IPS-15b (cell line): ENCODE results near the gene YPEL3.
"Not testable (repeated sequence)": the region's sequence is repeated elsewhere in the genome, so short reads cannot be mapped to it uniquely, and the experiment has no call there.

Experiments
- H3K27me3 ChIP-seq: one replicate; pipeline ENCODE4 v1.6.1; 2013; ENCODE audit warnings: low read length; ENCODE audit not compliant: control insufficient read depth, insufficient read depth
- H3K36me3 ChIP-seq: one replicate; pipeline ENCODE4 v1.6.1; 2013; ENCODE audit warnings: low read length; ENCODE audit not compliant: control insufficient read depth, insufficient read depth
- H3K4me1 ChIP-seq: one replicate; pipeline ENCODE4 v1.6.1; 2013; ENCODE audit warnings: mild to moderate bottlenecking, low read length; ENCODE audit not compliant: control insufficient read depth, insufficient read depth
- H3K4me3 ChIP-seq: one replicate; pipeline ENCODE4 v1.5.1; 2013; ENCODE audit warnings: low read depth, low read length
- H3K9ac ChIP-seq: one replicate; pipeline ENCODE4 v1.6.1; 2013; ENCODE audit warnings: low read depth, mild to moderate bottlenecking, low read length
- H3K9me3 ChIP-seq: one replicate; pipeline ENCODE4 v1.6.1; 2013; ENCODE audit warnings: mild to moderate bottlenecking, low read length; ENCODE audit not compliant: control insufficient read depth, insufficient read depth

YPEL3 gene

GRCh38 chr16:30114833-30115232, 18.8 kb upstream of the YPEL3 start:
- not testable (repeated sequence) for H3K4me3 ChIP-seq, H3K9me3 ChIP-seq, H3K9ac ChIP-seq, H3K27me3 ChIP-seq, H3K36me3 ChIP-seq, H3K4me1 ChIP-seq

- no peak overlapping the region for H3K4me3 ChIP-seq
- peaks cover 7% of the 10 kb centered on the region for H3K36me3 ChIP-seq
- H3K27me3 ChIP-seq: no peaks in the 10 kb centered on the region
- no peaks in the 10 kb centered on the region for H3K4me1 ChIP-seq
- H3K9ac ChIP-seq: no peak overlapping the region
- H3K9me3 ChIP-seq: no peaks in the 10 kb centered on the region
Observed at GRCh38 chr16:30114411-30114810, 18.4 kb upstream of the YPEL3 start.

GRCh38 chr16:30113711-30114333, 17.8 kb upstream of the YPEL3 start:
- no peaks in the 10 kb centered on the region for H3K27me3 ChIP-seq

GRCh38 chr16:30113031-30113710, 17.2 kb upstream of the YPEL3 start, which contains the start of gene GDPD3:
GDPD3 (minus strand) TSS chr16:30113537; CDS start chr16:30113478, 59 bp downstream.
- Histone ChIP-seq H3K9ac (no peak within 1 kb of the TSS), H3K4me3 (no peak within 1 kb of the TSS), H3K27me3 (no peaks in the 10 kb centered on the region), H3K36me3 (peaks cover 4% of the 10 kb centered on the region), H3K4me1 (no peaks in the 10 kb centered on the region), H3K9me3 (no peaks in the 10 kb centered on the region)

More at GRCh38 chr16:30113711-30114333, 17.8 kb upstream of the YPEL3 start:
- no peaks in the 10 kb centered on the region for H3K9me3 ChIP-seq
- H3K4me3 ChIP-seq: no peak overlapping the region
- H3K4me1 ChIP-seq: no peaks in the 10 kb centered on the region
- H3K36me3 ChIP-seq: peaks cover 4% of the 10 kb centered on the region
- H3K9ac ChIP-seq: no peak overlapping the region

GRCh38 chr16:30112197-30113030, 16.4 kb upstream of the YPEL3 start:
- Histone ChIP-seq H3K9me3 (no peaks in the 10 kb centered on the region), H3K27me3 (no peaks in the 10 kb centered on the region), H3K4me3 (no peak overlapping the region), H3K36me3 (peaks cover 3% of the 10 kb centered on the region), H3K9ac (no peak overlapping the region), H3K4me1 (no peaks in the 10 kb centered on the region)

GRCh38 chr16:30110661-30111060, 14.6 kb upstream of the YPEL3 start:
- H3K27me3 ChIP-seq: no peaks in the 10 kb centered on the region
- H3K9me3 ChIP-seq: no peaks in the 10 kb centered on the region
- no peaks in the 10 kb centered on the region for H3K36me3 ChIP-seq
- no peaks in the 10 kb centered on the region for H3K4me1 ChIP-seq
- H3K4me3 ChIP-seq: no peak overlapping the region
- no peak overlapping the region for H3K9ac ChIP-seq

- H3K9ac ChIP-seq: no peak overlapping the region
- H3K4me3 ChIP-seq: no peak overlapping the region
- H3K4me1 ChIP-seq: no peaks in the 10 kb centered on the region
- no peaks in the 10 kb centered on the region for H3K9me3 ChIP-seq
- peaks cover 3% of the 10 kb centered on the region for H3K36me3 ChIP-seq
- H3K27me3 ChIP-seq: no peaks in the 10 kb centered on the region
Observed at GRCh38 chr16:30108059-30108850, 12.2 kb upstream of the YPEL3 start.

- Histone ChIP-seq H3K36me3 (peaks cover 3% of the 10 kb centered on the region), H3K9ac (no peak overlapping the region), H3K4me1 (no peaks in the 10 kb centered on the region), H3K9me3 (no peaks in the 10 kb centered on the region), H3K27me3 (no peaks in the 10 kb centered on the region), H3K4me3 (no peak overlapping the region)
Observed at GRCh38 chr16:30104492-30104891, 8.5 kb upstream of the YPEL3 start.

GRCh38 chr16:30104090-30104489, 8.1 kb upstream of the YPEL3 start:
- Histone ChIP-seq H3K4me3 (no peak overlapping the region), H3K9ac (no peak overlapping the region), H3K27me3 (no peaks in the 10 kb centered on the region), H3K4me1 (no peaks in the 10 kb centered on the region), H3K9me3 (no peaks in the 10 kb centered on the region), H3K36me3 (peaks cover 3% of the 10 kb centered on the region)

GRCh38 chr16:30096862-30097563, 1.0 kb upstream of the YPEL3 start:
- H3K36me3 ChIP-seq: no peaks in the 10 kb centered on the region
- no peaks in the 10 kb centered on the region for H3K27me3 ChIP-seq
- H3K9me3 ChIP-seq: peaks cover 13% of the 10 kb centered on the region
- no peaks in the 10 kb centered on the region for H3K4me1 ChIP-seq
- H3K4me3 ChIP-seq: peak overlapping the region; percentile 67
- no peak overlapping the region for H3K9ac ChIP-seq
